GM21360 (cell line): ENCODE measurements around the gene GLTPD2.
A peak's percentile ranks its signal among the peaks of the same experiment; 100 is the strongest.
"Not testable (repeated sequence)": the region's sequence is repeated elsewhere in the genome, so short reads cannot be mapped to it uniquely, and the experiment has no call there.

ENCODE experiments used
- ATAC-seq: cut with Tn5 transposase; IDR thresholded peaks from one replicate; pipeline ENCODE4 v1.9.1; 2021; ENCODE audit warnings: mild to moderate bottlenecking, moderate library complexity; ENCODE audit not compliant: unreplicated experiment

GLTPD2 gene

GRCh38 chr17:4807605-4808377 is 19.0 kb downstream of the GLTPD2 start:
- ATAC-seq, result no peak

DNA sequence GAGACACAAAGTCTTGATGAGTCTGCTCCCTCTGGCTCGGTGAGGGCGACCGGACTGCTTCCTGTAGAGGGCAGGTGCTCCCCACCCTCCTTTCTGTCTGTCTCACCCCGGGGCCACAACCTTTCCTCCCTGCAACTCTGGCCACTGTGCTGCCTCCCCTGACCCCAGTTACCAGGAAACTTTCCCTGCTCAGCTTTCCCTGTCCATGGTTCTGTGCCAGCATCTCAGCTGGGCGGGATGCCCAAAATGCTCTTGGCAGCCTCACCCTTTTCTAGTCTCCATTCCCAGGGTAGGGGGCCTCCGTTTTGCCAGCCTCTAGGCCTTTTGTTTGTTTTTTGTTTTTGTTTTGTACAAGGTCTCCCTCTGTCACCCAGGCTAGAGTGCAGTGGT is 19.6 kb downstream of the GLTPD2 start:
- no peak for ATAC-seq

GRCh38 chr17:4810696-4811290 is 22.0 kb downstream of the GLTPD2 start:
- no peak for ATAC-seq

GRCh38 chr17:4811471-4811870 is 22.7 kb downstream of the GLTPD2 start:
- no peak for ATAC-seq

DNA sequence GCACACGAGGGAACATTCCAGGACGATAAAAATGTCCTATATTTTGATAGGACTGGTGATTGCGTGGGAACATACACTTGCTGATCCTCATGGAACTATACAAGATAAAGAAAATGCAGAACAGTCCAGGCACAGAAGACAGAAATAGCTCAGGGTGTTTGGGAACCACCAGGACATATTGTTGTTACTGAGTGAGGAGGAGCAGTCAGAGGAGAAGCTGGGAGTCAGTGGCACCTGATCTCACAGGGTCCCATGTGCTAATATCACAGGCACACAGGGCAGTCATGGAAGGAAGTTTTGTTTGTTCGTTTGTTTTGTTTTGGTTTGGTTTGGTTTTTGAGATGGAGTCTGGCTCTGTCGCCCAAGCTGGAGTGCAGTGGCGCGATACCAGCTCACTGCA is 23.9 kb downstream of the GLTPD2 start:
- no peak for ATAC-seq

GRCh38 chr17:4815043-4815675 is 26.4 kb downstream of the GLTPD2 start:
- ATAC-seq, result no peak

DNA sequence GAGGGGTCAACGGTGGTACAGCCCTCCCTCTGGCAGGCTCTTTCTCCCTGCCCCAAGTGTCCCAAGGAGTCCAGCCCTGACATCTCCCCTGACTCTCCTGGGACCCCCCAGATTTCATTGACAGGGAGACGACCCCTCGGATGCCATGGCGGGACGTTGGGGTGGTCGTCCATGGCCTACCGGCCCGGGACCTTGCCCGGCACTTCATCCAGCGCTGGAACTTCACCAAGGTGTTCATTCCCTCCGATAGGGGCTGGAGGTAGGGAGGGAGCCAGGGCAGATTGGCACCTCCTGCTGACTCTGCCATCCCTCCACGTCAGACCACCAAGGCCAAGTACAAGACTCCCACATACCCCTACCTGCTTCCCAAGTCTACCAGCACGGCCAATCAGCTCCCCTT is 28.1 kb downstream of the GLTPD2 start:
- no peak for ATAC-seq

GRCh38 chr17:4818276-4818675 is 29.5 kb downstream of the GLTPD2 start:
- no peak for ATAC-seq

GRCh38 chr17:4822835-4823234 is 34.1 kb downstream of the GLTPD2 start:
- ATAC-seq, result no peak

DNA sequence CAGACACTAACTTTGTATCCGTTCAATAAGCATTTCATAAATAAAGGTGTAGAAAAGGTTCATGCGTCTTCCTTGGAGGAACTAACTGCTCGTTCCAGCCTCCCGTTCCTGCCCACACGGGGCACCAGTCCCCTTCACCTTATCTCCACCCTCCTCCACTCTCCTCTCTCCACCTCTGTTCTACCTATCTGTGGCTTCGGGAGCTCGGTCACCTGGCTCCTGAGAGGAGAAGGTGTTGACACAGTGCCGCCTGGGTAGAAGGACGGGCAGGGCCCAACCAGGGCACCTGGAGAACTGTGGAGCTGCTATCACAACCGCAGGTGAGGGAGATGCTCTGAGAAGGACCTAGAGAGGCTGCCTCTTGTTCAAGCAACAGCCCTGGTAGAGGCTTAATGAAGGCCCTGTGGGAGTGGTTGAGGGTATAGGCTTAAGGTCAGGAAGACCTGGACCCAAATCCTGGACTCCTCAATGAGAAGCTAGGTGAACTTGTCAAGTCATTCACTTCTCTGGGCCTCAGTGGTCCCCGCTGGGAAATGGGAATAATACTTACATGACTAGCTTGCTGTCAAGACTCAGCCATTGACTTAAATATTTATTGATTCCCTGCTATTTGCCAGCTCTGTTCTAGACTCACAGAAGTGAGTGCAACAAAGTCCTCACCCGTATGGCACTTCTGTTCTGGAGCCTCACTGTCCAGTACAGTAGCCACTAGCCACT is 34.8 kb downstream of the GLTPD2 start:
- no peak for ATAC-seq

- ATAC-seq, result no peak
Measured at GRCh38 chr17:4827399-4827798, 38.6 kb downstream of the GLTPD2 start.

DNA sequence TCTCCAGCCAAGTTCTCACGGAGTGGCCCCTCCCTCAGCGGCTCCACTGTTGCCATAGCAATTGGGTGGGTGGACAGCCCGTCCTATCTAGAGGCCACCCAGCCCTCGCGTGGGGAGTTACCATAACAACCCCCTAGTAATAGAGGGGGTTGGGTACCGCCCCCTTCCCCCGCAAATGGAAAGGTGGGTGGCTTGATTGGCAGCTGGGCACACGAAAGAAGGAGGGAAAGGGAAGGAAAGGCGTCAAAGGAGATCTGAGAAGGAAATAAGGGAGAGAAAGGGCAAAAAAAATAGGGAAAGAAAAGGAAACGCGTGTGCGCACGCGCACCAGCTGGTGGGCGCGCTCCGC is 44.0 kb downstream of the GLTPD2 start:
- not testable (repeated sequence) for ATAC-seq

DNA sequence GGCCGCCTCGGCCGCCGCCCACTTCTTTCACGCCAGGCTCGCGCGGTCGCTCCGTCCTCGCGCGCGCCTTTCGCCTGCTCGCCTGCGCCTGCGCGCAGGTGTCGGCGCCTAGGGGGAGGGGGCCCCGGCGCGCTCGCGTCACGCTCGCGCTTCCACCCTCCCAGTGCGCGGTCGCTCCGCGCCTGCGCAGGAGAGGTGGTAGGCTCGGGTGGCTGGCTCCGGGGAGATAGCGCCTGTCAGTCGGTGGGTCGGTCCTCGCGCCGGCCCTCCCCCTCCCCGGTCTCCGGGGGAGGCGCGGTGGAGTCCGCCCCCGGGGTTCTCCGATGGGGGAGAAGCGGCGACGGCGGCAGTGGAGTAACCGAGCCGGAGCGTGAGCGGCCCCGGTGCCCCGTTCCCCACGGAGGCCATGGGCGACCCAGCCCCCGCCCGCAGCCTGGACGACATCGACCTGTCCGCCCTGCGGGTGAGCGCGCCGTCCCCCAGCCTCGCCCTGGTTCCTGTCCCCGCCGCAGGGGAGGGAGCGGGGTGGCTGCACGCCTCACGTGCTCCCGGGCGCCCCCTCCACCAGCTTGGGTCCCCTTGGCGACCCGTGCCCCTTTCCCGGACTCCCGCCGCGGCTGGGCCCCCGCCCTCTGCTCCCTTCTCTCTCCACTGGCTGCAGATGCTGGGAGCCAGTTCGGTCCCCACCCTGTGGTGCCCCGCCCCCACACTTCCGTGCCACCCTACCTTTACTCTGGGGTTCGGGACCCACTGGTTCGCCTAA is 44.6 kb downstream of the GLTPD2 start, which contains the start of gene MINK1:
MINK1 (plus strand) TSS at position 163 of the 763 bp plus-strand sequence; CDS start at position 407, 244 bp downstream.
- ATAC-seq, result peak; percentile 79

- no peak for ATAC-seq
Measured at GRCh38 chr17:4833941-4834680, 45.3 kb downstream of the GLTPD2 start.

- no peak for ATAC-seq
Measured at GRCh38 chr17:4834681-4835020, 45.9 kb downstream of the GLTPD2 start.

DNA sequence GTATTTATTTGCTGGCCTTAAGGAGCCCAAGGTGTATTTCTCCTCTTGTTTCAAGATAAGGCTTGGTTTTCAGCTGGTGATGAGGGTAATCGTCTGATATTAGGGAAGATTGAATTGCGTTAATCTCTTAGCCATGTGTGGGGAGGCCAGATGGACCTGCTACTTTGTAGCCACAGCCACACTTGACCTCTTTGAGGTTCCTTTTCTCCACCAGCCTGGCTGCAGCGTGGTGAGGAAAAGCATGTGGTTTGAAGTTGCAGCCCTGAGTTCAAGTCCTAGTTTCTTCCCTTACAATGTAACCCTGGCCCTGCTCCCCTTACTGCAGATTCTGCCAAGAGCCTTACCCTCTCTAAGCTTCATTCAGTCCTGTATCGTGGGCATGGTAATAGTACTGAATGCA is 47.5 kb downstream of the GLTPD2 start:
- ATAC-seq, result no peak

DNA sequence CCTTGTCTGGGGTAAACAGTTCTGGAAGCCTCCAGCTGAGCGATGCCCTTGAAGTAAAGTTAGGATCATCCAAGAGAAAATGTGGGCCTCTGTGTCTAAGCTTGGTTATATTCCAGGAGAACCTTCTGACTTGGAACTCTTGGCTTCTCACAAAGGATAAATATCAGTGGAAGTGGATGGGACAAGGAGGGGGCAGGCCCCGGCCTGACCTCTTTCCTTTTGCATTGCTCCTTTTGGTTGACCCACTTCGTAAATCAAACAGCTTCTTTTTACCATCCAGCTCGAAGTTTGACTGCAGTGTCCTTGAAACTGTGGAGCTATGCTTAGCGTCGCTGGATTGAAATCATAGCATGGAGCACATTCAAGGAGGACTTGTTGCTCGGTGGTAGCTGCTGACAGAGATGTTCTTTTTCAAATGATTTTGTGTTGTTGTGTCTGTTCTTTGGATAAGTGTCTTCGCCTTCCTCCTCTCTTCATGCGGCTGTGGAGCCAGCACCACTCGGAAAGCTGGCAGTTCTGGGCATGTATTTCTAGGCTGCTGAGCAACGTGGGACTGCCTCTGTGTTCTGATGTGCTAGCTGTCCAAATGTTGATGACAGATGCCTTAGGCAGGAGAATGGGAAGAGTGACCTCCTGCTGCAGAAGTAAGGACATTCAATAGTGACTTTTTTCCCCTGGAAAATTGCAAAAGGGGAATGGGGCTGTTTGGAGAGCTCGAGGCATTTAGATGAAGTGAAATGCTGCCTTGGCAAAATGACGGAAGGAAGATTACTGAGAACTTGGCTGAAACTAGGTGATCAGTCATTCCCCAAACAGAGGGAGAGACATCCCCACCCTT is 48.9 kb downstream of the GLTPD2 start:
- no peak for ATAC-seq

DNA sequence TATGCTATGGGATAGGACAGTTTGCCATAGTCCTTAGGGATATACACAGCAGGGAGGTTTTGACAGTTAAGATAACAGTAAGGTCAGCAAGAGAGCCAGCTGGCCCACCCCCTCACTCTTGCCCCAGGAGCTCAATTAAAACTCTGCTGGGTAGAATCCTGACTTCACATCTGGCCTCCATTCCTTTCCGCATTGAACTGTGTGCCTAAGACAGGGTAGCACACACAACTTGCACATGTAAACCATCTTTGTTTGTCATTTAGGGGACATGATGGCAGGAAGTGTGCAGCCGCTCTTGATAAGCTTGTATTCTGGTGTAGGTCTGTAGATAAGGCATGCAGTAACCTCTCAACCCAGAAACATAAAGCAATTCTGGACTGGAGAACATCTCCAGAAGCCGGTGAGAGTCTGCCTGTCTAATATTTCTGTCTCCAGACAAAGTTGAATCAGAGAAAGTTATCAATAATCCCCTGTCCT is 49.6 kb downstream of the GLTPD2 start:
- ATAC-seq, result no peak

DNA sequence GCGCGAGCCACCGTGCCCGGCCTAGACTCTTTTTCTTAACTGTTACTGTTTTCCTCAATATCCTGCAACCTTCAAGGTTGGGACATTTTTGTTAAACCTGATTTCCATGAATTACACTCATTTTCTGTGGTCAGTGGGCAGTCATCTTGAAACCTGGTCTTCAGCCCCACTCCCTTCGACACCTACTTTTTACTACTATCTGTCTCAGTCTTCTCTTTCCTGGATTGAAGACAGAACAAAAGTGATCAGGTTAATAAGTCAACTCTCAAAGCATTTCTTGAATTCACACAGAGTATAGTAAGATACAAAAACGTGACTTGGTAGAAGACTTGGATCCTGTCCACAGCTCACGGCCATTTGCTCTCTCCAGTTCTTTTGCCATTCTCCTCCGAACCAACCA is 50.5 kb downstream of the GLTPD2 start:
- no peak for ATAC-seq
